Stimulated activated CD4-positive, alpha-beta T cell treated with anti-CD3 and anti-CD28 coated beads, Interleukin-12 subunit alpha, Interleukin-12 subunit beta, amount 100 ng/mL, for 4 hours (primary cell): Measurements from ENCODE around the gene AFF1.

Experiments used
- DNase-seq: peaks from one replicate; pipeline ENCODE4 v3.0.0-alpha.2; 2020

The AFF1 gene

DNA sequence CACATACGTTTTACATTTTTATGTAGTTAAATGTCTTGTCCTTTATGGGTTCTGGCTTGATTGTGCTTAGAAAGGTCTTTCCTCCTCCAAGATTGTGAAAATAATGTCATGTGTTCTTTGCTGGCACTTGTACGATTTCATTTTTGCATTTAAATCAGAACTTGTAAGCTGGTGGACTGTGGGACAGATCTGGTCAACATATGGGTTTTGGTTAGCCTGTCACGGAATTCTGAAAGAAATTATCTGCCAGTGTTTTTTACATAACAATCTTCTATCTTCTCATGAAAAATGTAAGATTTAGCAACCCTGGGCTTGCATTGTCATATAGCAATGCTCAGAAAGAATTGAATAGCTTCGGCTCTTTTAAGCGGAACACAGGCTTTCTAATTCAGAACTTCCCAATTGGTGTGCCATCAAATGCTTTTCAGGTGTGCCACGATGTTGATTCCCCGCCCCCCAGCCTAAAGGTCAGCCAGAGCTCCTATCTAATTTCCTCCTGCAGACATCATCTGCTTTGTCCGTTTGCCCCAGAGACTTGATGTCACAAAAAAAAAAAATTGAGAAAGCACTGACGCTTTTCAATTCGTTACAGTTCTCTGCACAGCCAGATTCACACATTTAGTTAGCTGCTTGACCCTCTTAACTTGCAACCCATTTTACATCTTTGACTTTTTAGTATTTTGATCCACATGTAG lies 16.2 kb downstream of the AFF1 start:
- no peak for DNase-seq

DNA sequence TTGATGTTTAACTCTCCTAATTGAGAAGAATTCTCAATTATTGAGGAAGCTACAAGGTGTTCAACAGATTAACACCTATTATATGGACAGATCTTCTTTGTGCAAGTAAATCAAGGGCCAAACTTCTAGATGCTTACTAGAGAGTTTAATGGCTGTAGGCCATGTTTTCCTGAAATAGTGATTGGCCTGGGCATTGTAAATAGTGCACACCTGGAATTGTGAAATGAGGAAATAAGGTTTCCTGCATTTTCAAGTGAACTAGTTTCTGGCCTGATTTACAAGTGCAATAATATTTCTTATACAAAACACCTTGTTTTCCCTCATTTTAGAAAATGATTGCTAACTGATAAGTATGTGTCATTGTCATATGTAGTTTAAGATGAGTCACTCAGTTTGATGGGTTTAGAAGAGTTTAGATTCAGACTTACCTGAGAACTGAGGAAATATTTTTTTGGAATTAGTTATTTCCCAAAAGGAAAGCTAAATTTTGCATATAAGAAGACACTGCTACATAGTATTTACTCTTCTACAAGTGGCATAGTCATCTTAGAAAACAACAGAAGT lies 21.2 kb downstream of the AFF1 start:
- DNase-seq = no peak

DNA sequence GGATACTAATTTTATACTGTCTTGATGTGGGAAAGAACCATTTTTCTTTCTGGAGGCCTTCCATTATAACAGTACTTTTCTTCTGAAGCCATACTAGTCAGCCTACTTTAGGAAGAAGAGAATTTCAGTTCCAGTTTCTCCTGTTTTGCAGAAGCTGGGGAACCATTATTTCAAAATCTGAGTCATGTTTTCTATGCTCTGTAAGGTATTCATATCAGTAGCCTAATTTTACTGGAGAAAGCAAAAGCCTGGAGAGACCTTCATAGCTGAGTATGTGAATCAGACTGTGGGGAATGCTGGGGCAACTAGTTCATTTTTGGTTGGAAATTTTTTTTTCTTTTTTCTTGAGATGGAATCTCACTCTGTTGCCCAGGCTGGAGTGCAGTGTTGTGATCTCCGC lies 22.4 kb downstream of the AFF1 start:
- no peak for DNase-seq

DNA sequence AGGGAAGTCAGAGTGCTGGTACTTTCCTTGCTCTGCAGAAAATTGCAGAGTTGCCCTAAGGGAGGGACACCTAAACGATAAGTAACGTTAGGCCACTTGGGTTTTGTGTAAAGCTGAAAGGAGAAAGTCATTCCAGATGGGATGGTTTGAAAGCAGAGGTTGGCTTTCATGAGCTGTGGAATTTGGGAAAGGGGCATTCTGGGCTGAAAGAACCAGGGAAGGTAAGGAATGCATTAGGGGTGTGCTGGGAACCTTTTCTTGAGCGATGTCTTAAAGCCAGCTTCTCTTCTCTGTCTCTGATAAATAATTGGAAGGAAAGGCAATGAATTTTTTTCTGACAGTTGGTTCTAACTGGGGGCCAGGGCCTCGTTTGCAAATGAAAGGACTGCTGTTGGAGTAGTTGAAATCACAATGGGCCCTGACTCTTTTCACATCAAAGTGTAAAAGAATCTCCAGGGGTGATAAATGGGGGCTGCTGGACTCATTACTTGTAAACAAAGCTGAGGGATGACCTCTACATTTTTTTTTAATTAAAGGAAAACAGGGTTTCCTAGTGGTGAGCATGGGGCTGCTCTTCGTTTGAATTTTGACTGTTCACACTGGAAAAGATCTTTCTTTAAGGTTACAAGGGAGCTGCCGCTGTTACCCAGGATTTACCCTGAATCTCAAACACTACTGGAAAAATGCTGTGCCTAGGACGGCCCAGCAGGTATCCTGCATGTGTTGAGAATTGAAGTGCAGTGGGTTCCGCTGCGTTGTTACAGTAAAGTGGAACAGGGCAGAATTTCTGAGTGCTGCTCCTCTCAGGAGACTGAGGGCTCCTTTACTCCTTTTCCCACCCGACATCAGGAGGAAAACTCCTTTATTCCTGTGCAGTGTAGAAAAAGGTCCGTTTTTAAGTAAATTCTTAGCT lies 25.0 kb downstream of the AFF1 start:
- DNase-seq = no peak

DNA sequence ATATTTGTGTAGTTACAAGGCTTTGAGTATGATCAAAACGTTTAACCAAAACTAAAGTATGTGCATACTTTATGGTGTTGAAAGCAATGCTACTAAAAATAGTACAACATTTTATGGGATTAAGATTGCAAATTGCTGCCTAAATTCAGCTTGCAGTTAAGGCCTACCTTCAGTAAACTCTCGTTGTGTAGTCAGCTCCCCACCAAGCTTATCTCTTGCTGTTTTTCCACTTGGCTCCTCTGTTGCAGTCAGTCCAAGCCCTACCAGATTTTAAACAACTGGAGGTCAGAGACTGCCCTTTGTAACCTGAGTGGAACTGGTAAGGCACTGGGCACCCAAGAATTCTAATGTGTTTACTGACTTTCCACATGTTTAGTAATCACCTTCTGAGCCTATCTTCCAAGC lies 25.7 kb downstream of the AFF1 start:
- DNase-seq = no peak

DNA sequence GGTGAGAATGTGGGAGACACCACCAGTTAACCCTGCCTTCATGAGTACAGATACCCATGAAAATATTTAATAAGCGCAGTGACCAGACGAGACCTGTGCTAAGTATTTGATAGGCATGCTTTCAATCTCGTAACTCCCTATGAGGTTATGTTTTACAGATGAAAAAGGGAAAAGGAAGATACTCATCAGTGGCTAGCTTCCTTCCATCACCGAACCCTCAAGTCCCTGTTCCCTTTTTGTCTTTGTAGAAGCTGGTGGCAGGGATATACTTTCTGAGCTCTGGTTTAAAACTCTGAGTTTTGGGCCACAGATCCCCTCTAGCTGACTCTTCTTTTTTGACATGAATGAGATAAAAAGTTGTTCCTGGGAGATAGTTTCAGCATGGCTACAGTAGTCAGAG lies 26.3 kb downstream of the AFF1 start:
- no peak for DNase-seq

DNA sequence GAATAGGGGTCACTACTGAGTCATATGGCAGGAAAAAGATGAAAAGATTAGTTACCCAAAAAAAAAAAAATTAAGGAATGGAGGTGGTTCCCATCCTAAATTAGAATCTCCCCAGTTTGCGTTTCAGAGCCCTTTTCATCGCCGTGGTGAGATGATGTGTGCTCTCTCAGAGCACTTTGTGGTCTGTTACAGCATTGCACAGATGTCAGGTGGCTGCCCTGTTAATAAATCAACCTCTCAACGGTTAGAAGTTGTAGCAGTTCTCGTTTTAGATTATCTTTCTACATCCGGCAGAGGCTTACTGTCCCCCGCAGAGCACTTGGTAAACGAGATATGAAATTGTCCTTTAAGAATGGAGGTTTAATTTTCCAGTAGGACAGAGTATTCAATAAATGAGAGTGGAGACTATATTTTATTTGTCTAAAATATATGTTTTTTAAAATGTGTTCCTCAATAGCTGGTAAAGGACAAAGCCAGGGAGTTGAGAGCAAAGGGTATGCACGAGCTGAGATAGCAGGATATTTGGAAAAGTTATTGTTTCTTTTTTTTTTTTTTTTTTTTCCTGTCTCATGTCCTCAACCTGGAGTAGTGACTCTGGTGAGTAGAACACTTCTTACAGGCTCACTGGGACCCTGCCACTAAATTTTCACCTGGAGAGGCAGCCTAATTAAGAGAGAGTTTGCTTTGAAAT lies 26.9 kb downstream of the AFF1 start:
- DNase-seq = no peak

DNA sequence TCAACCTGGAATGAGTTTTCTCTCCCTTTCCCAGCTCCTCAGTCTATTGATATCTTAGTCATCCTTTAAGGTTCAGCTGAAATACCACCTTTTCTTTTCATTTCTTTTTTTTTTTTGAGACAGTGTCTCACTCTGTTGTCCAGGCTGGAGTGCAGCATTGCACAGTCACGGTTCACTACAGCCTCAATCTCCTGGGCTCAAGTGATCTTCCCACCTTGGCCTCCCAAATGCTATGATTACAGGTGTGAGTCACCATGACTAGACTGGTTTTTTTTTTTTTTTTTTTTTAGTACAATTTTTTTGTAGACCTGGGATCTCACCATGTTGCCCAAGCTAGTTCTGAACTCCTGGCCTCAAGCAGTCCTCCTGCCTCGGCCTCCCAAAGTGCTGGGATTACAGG lies 28.9 kb downstream of the AFF1 start:
- DNase-seq = no peak

DNA sequence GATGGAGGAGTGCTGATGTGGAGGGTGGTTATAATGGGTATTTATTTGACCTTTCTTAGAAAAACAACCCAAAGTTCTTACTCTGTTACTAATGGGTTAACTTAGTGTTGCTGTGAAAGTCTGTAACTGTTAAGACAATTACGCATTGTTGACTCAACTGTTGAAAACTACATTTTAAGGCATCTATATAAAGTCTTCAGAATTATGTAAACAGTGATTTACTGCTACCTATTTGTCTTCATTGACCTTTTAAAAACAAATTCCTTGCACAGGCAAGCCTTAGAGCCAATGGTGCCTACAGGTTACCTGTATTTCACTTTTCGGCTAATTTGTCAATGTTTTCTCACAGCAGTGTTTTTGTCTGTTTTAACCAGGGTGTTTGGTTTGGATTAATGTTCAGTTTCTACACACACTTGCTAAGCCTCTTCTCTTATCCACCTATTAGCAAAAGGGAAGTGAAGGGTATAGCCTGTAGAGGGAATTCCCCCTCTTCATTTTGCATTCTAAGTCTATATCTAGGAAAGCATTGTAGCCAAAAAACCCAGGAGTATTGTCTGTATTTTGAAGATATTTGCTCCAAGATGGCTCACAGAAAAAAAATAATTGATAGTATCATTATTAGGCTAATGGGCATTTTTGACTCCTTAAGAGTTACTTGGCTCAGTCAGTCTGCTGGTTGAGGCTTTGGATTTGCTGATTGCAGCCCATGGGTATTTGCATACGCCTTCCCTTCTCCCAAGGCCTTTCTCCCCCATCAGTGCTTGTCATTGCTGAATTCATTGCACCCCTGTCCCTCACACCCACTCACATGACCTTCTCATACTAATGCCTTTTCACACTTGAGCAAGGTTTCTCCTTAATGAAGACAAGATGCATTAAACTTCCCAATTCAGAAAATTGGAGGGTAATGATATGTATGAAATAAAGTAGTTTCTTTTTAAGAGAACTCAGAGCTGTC lies 30.5 kb downstream of the AFF1 start:
- no peak for DNase-seq

DNA sequence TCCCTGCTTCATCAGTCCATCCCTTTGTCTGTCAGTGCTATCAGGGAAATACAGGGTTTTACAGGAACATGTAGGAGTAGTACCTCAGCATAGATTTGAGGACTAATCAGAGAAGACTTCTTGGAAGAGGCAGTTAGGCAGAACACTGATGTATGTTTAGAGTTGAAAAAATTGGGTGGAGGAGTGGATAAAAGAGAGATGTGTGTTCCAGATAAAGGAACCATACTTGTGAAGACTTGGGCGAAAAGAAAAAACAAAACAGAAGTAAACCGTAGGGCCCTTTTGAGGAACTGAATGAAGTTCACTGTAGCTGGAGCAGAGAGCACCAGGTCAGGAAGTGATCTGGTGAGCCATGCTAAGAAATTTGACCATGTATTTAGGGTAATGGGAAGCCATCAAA lies 32.3 kb downstream of the AFF1 start:
- DNase-seq = no peak

DNA sequence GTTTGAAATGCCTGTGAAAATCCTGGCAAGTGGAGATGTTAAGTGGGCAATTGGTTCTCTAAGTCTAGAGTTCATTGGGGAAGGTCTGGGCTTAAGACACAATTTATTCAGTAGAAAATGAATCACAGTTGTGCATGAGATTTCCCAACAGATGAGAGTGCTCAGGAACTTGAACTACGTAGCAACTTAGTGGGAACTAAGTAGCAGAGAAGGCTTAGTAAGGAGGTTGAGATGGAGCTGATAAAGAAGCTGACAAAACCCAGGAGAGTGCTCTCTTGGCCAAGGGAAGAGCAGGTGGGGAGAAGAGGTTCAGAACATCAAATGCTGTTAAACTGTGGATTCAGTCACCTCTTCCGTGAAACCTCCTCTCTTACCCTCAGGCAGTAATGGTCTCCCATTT lies 33.0 kb downstream of the AFF1 start:
- DNase-seq = no peak

DNA sequence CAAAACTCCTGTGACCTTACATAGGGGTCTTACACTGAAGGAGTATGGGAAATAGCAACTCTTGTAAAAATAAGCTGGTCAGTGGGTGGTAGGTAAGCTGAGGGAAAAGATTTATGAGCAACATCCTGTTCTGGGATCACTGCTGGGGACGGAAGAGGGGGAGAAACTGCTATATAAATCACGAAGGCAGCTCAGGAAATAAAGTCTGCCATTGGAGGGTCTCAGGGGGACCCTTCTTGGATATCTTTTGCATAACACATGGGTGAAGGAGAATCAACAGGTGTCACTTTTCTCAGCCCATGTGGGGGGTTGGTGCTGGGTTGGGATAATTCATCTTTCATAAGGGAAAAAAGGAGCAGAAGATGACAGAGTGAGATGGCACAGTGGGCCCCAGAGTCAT lies 33.7 kb downstream of the AFF1 start:
- no peak for DNase-seq

DNA sequence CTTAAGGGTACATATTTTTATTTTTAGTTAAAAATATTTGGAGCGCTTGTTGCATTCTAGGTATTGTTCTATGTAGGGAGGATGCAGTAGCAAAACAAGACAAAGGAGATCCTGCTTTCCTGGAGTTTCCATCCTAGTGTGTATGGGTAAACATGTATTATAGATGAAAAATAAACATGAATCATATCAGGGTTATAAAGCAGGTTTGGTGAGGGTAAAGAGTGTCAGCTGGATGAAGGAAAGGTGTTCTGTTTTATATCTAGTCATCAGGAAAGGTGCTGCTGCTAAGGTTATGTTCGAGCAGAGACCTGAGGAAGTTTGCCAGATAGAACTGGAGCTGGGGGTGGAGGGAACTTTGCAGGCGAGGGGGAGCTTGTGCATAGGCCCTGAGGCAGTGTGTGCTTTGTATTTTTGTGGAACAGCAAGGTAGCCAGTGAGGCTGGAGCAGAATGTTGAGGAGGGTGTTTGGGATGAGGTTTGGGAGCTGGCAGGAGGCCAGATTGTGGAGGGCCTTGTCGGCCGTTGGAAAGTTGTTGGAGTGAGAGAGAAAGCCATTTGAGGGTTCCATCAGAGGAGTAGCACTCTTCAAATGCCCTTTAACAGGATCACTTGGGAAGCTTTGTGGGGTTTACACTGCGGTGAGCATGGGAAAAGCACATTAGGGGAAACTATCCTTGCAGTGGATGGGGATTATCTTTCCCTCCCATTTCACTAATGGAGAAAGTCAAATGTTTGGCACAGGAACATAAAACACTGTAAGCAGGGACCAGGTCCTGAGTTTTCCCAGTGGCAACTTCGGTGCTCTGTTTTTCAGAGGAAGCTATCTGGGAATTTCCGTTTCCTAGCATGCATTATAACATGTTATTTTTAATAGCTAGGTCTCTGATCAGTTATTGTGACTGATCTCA lies 35.9 kb downstream of the AFF1 start:
- no peak for DNase-seq

DNA sequence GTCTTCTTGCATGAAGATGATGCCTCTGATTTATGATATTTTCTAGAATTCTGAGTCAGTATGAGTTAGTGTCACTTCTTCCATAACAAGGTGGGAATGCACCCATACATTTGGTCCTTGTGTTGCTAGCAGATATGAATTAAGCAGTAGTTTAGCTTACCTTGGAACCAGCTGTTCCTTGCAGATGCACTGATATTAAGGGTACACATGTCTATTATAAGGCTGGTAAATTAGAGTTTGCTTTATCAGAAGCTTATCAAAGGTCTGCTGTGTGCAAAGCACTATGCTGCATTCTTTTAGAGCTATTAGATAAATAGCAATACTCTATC lies 36.5 kb downstream of the AFF1 start:
- no peak for DNase-seq

DNA sequence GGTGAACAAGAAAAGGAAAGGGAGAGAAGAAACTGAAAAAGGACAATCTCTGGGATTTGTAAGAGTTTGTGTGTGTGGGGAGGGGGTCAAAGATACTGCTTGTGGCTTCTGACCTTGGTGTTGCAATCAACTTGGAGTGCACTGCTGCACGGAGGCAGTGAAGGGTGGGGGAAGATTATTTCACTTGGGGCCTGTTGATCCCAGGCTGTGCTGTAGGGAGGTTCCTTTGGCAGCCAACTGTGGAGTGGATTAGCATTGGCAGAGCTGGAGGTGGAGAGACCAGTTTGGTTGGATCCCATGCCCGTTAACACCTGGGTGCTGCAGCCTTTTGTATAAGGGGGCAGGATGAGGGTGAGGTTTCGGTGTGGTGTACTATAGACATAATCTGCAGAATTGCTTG lies 38.2 kb downstream of the AFF1 start:
- no peak for DNase-seq

DNA sequence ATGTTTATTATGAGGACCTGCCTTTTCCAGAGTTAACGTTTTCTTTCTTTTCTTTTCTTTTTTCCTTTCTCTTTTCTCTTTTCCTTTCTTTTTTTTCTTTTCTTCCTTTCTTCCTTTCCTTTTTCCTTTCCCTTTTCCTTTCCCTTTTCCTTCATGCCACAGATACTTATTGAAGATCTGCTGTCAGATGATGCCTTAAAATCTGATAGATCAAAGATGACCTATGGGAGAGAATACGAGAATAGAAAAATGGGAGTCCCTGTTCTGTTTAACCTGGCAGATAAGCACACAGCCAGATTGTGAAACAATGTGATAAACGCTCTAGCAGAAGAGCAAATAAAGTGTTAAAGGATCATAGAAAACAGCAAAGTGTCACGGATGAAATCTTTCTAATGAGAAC lies 38.9 kb downstream of the AFF1 start:
- DNase-seq = no peak

DNA sequence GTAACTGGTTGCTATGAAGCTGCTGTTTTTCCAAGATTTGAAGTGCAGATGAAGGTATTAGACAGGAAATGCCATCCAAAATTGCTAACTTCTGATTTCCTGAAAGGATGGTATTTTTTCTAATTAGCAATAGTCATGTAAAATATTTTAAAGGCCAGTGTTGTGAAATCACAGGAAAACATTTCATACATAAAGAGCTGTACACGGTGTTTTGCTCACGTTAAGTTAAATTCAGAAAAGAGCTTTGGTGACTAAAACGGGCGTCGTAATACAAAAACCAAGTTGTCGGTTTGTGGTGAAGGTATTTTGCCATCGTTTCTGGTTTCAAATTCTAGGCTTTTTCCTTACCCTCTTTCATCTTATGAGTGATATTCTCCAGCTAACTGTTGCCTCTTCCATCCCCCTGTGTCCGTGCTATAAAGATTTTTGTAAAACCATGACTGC lies 39.8 kb downstream of the AFF1 start:
- no peak for DNase-seq

DNA sequence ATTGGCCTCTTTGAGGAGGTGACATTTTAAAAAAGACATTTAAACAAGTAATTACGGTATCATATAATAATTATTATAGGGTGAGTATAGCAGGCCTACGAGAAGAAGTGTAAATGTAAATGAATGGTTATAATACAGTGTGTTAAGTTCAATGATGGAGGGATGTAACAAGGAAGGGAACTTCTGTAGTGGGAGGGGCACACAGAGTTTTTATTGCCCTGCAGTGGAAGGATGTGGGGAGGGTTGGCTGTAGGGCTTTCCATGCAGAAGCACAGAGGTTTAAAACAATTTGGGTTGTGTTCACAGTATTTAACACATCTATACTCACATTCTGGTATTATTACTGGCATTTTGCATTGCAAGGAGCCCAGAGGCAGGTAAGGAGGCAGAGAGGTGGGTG lies 41.1 kb downstream of the AFF1 start:
- no peak for DNase-seq

DNA sequence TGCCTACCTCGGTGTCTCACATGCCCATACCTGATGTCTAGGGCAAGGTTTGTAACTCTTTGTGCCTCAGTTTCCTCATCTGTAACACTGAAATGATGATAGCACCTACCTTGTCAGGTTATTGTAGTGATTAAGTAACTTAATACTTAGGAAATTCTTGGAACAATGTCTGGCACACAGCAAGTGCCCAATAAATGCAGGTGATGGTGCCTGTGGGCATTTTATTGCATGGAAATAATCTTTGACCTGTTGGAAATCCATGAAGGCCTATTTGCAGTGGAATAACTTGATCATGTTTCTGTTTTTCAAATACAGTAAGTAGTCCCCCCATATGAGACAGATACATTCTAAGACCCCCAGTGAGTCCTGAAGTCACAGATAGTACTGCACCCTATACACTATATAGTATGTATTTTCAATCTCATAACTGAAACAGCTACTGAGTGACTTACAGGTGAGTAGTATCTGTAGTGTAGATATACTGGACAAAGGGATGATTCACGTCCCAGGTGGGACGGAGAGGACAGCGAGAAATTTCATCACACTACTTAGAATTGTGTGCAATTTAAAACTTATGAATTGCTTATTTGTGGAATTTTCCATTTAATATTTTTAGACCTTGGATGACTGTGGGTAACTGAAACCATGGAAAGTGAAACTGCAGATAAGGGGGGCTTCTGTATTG lies 42.1 kb downstream of the AFF1 start:
- no peak for DNase-seq

DNA sequence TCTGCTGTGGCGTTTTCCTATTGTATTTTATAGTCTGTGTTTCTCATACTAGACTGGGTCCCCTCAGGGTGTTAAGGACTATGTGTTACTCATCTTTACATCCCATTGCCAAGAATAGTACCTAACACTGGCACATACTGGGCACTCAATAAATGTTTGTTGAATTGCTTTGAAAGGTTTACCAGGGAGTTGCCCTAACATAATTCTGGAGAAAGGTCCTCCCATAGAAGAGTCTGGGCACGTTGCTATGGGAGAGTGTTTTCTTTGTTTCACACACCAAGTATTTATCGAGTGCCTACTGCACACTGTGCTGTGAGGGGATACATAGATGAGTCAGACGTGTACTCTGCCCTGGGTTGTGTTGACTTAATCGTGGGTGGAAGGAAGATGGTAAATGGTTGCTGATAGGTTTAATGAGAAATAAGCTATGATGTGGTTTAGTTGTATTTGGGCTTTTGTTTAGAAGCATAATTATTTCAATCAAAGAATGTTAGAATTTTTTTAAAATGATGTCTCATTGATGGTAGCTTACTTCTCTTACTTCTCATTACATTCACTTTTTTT lies 42.9 kb downstream of the AFF1 start:
- no peak for DNase-seq
